Measurements from ENCODE around the gene MYOF.

The MYOF gene

GRCh38 chr10:93346694-93347093 lies 135.4 kb downstream of the MYOF start:
- H3K4me1 ChIP-seq (ENCODE audit: low read depth, poor library complexity, severe bottlenecking), result no peaks in the 10 kb centered on the region
- H3K4me2 ChIP-seq, result no peak overlapping the region
- H3K4me3 ChIP-seq (IDR thresholded peaks at IDR 0.05; ENCODE audit: insufficient read depth, low read depth, low read length), result no peak overlapping the region
- no peak overlapping the region for H3K27ac ChIP-seq
- H3K27me3 ChIP-seq (ENCODE audit: insufficient read depth, low read depth), result no peaks in the 10 kb centered on the region
- no peak overlapping the region for H2AFZ ChIP-seq (ENCODE audit: low read depth)
- H4K20me1 ChIP-seq (ENCODE audit: insufficient read depth), result no peaks in the 10 kb centered on the region
- no peak overlapping the region for H3K9ac ChIP-seq
- no peak for TF ChIP-seq CTCF (conservative IDR thresholded peaks at IDR 0.05; ENCODE audit: low read depth, low read length)
- H3K36me3 ChIP-seq (ENCODE audit: insufficient read depth), result no peaks in the 10 kb centered on the region
- no peaks in the 10 kb centered on the region for H3K79me2 ChIP-seq (ENCODE audit: insufficient read depth, low read depth)

GRCh38 chr10:93346108-93346507 lies 136.0 kb downstream of the MYOF start:
- TF ChIP-seq CTCF (conservative IDR thresholded peaks at IDR 0.05; ENCODE audit: low read depth, low read length), result no peak
- Histone ChIP-seq H3K27ac (no peak overlapping the region), H3K4me1 (ENCODE audit: low read depth, poor library complexity, severe bottlenecking) (no peaks in the 10 kb centered on the region), H3K9ac (no peak overlapping the region), H4K20me1 (ENCODE audit: insufficient read depth) (no peaks in the 10 kb centered on the region), H3K4me2 (no peak overlapping the region), H2AFZ (ENCODE audit: low read depth) (no peak overlapping the region), H3K79me2 (ENCODE audit: insufficient read depth, low read depth) (no peaks in the 10 kb centered on the region), H3K36me3 (ENCODE audit: insufficient read depth) (no peaks in the 10 kb centered on the region), H3K4me3 (IDR thresholded peaks at IDR 0.05; ENCODE audit: insufficient read depth, low read depth, low read length) (no peak overlapping the region), H3K27me3 (ENCODE audit: insufficient read depth, low read depth) (no peaks in the 10 kb centered on the region)

- no peak overlapping the region for H3K9ac ChIP-seq
- no peak overlapping the region for H3K4me3 ChIP-seq (IDR thresholded peaks at IDR 0.05; ENCODE audit: insufficient read depth, low read depth, low read length)
- H3K27me3 ChIP-seq (ENCODE audit: insufficient read depth, low read depth), result no peaks in the 10 kb centered on the region
- H3K4me2 ChIP-seq, result no peak overlapping the region
- TF ChIP-seq CTCF (conservative IDR thresholded peaks at IDR 0.05; ENCODE audit: low read depth, low read length), result no peak
- no peaks in the 10 kb centered on the region for H3K36me3 ChIP-seq (ENCODE audit: insufficient read depth)
- no peak overlapping the region for H2AFZ ChIP-seq (ENCODE audit: low read depth)
- no peaks in the 10 kb centered on the region for H4K20me1 ChIP-seq (ENCODE audit: insufficient read depth)
- no peaks in the 10 kb centered on the region for H3K79me2 ChIP-seq (ENCODE audit: insufficient read depth, low read depth)
- H3K27ac ChIP-seq, result no peak overlapping the region
- H3K4me1 ChIP-seq (ENCODE audit: low read depth, poor library complexity, severe bottlenecking), result no peaks in the 10 kb centered on the region
Observed at GRCh38 chr10:93344691-93345090, 137.4 kb downstream of the MYOF start.

GRCh38 chr10:93342921-93343320 lies 139.2 kb downstream of the MYOF start:
- no peaks in the 10 kb centered on the region for H4K20me1 ChIP-seq (ENCODE audit: insufficient read depth)
- H3K27ac ChIP-seq, result no peak overlapping the region
- H3K4me1 ChIP-seq (ENCODE audit: low read depth, poor library complexity, severe bottlenecking), result no peaks in the 10 kb centered on the region
- no peak overlapping the region for H2AFZ ChIP-seq (ENCODE audit: low read depth)
- H3K36me3 ChIP-seq (ENCODE audit: insufficient read depth), result no peaks in the 10 kb centered on the region
- no peak for TF ChIP-seq CTCF (conservative IDR thresholded peaks at IDR 0.05; ENCODE audit: low read depth, low read length)
- H3K79me2 ChIP-seq (ENCODE audit: insufficient read depth, low read depth), result no peaks in the 10 kb centered on the region
- H3K27me3 ChIP-seq (ENCODE audit: insufficient read depth, low read depth), result no peaks in the 10 kb centered on the region
- H3K4me2 ChIP-seq, result no peak overlapping the region
- H3K9ac ChIP-seq, result no peak overlapping the region
- no peak overlapping the region for H3K4me3 ChIP-seq (IDR thresholded peaks at IDR 0.05; ENCODE audit: insufficient read depth, low read depth, low read length)

- H3K4me3 ChIP-seq (IDR thresholded peaks at IDR 0.05; ENCODE audit: insufficient read depth, low read depth, low read length), result no peak overlapping the region
- no peaks in the 10 kb centered on the region for H3K36me3 ChIP-seq (ENCODE audit: insufficient read depth)
- no peaks in the 10 kb centered on the region for H3K79me2 ChIP-seq (ENCODE audit: insufficient read depth, low read depth)
- no peak overlapping the region for H3K9ac ChIP-seq
- no peaks in the 10 kb centered on the region for H3K27me3 ChIP-seq (ENCODE audit: insufficient read depth, low read depth)
- no peak overlapping the region for H3K4me2 ChIP-seq
- no peaks in the 10 kb centered on the region for H3K4me1 ChIP-seq (ENCODE audit: low read depth, poor library complexity, severe bottlenecking)
- TF ChIP-seq CTCF (conservative IDR thresholded peaks at IDR 0.05; ENCODE audit: low read depth, low read length), result no peak
- no peak overlapping the region for H3K27ac ChIP-seq
- H4K20me1 ChIP-seq (ENCODE audit: insufficient read depth), result no peaks in the 10 kb centered on the region
- no peak overlapping the region for H2AFZ ChIP-seq (ENCODE audit: low read depth)
Observed at GRCh38 chr10:93342366-93342765, 139.8 kb downstream of the MYOF start.
